SK-N-SH (cell line): Measurements from ENCODE around the gene TMEM14A. TPM values are rescaled to one million over a fixed set of nuclear protein-coding genes. Genes with fewer than 3 reads are reported as not detected.

Experiments
- CTCF ChIA-PET: fragments of 300-600, 350-600 bp; formaldehyde crosslinking; extraction: SDS; loops from one replicate; lab custom pipeline; 2021; lab: Yijun Ruan, JAX
- POLR2A ChIA-PET: fragments of 350-600 bp; sonication (Branson Sonifier 250); formaldehyde crosslinking; extraction: SDS; loops from one replicate; lab custom pipeline; 2020; ENCODE audit warnings: antibody characterized with exemption, inconsistent platforms; lab: Yijun Ruan, JAX
- DNase-seq: peaks from one replicate; pipeline ENCODE4 v3.0.0; 2012
- H2AFZ ChIP-seq: fragments of 200-600 bp; sonication (generic); 2 replicates; pipeline ENCODE4 v1.8.1; 2016; ENCODE audit warnings: antibody characterized with exemption, mild to moderate bottlenecking, low read depth
- H3F3A ChIP-seq: fragments of 200-600 bp; sonication (generic); replicated peaks from 2 replicates; pipeline ENCODE3; 2016; ENCODE audit warnings: antibody characterized with exemption, mild to moderate bottlenecking; ENCODE audit not compliant: insufficient read depth
- H3K27ac ChIP-seq, 2 experiments: fragments of 200-500 bp in 1 of 2; fragments of 200-600 bp in 1 of 2; sonication (Bioruptor generic) in 1 of 2; sonication (generic), shearing (Covaris generic) in 1 of 2; 2 replicates each; pipeline versions ENCODE4 v1.5.1 to v1.6.1; 2014 to 2016; ENCODE audit warnings: low read depth in 2 of 2, inconsistent platforms in 1 of 2, low read length in 1 of 2, mild to moderate bottlenecking in 1 of 2, mixed read lengths in 1 of 2
- H3K27me3 ChIP-seq: fragments of 200-600 bp; sonication (generic), shearing (Covaris generic); 2 replicates; pipeline ENCODE4 v1.6.1; 2016; ENCODE audit warnings: mixed run types; ENCODE audit not compliant: insufficient read depth
- H3K36me3 ChIP-seq, 2 experiments: fragments of 200-500 bp in 1 of 2; fragments of 200-600 bp in 1 of 2; sonication (Bioruptor generic) in 1 of 2; sonication (generic) in 1 of 2; replicated peaks in 1 of 2; 2 replicates each; pipeline versions ENCODE3 to v1.5.1; 2014 to 2016; ENCODE audit warnings: low read length in 1 of 2, mild to moderate bottlenecking in 1 of 2; ENCODE audit not compliant: insufficient read depth in 2 of 2, control insufficient read depth in 1 of 2
- H3K4me1 ChIP-seq, 2 experiments: fragments of 200-500 bp in 1 of 2; fragments of 200-600 bp in 1 of 2; sonication (Bioruptor generic) in 1 of 2; sonication (generic), shearing (Covaris generic) in 1 of 2; 2 replicates each; pipeline versions ENCODE4 v1.5.1 to v1.6.1; 2014 to 2016; ENCODE audit warnings: low read depth in 1 of 2, low read length in 1 of 2, mixed run types in 1 of 2; ENCODE audit not compliant: insufficient read depth in 2 of 2, control insufficient read depth in 1 of 2
- H3K4me2 ChIP-seq: fragments of 200-600 bp; sonication (generic), shearing (Covaris generic); 2 replicates; pipeline ENCODE4 v1.6.1; 2017; ENCODE audit warnings: mixed run types
- H3K4me3 ChIP-seq, 2 experiments: fragments of 200-500 bp in 1 of 2; fragments of 200-600 bp in 1 of 2; sonication (Bioruptor generic) in 1 of 2; sonication (generic), shearing (Covaris generic) in 1 of 2; 2 replicates each; pipeline versions ENCODE4 v1.5.1 to v1.8.1; 2014 to 2016; ENCODE audit warnings: low read depth in 2 of 2, inconsistent platforms in 1 of 2, low read length in 1 of 2, mild to moderate bottlenecking in 1 of 2, mixed read lengths in 1 of 2, moderate library complexity in 1 of 2
- H3K79me2 ChIP-seq: fragments of 200-600 bp; sonication (generic); 2 replicates; pipeline ENCODE4 v1.8.1; 2017; ENCODE audit warnings: mild to moderate bottlenecking; ENCODE audit not compliant: insufficient read depth
- H3K9ac ChIP-seq: fragments of 200-600 bp; sonication (generic); 2 replicates; pipeline ENCODE4 v1.6.1; 2017; ENCODE audit warnings: mixed run types
- H3K9me2 ChIP-seq: fragments of 200-600 bp; sonication (generic); 2 replicates; pipeline ENCODE4 v1.6.1; 2017; ENCODE audit warnings: mixed run types
- H3K9me3 ChIP-seq: fragments of 200-600 bp; sonication (generic); 2 replicates; pipeline ENCODE4 v1.6.1; 2017; ENCODE audit warnings: mixed run types, mild to moderate bottlenecking, moderate library complexity
- H4K20me1 ChIP-seq: fragments of 200-600 bp; sonication (generic); 2 replicates; pipeline ENCODE4 v1.6.1; 2017; ENCODE audit warnings: mild to moderate bottlenecking, mixed run types; ENCODE audit not compliant: insufficient read depth
- CHD2 ChIP-seq: fragments of 150-350 bp; IDR thresholded peaks from 2 replicates; pipeline ENCODE4 v1.6.1; 2018; ENCODE audit warnings: low read length; ENCODE audit not compliant: partially characterized antibody
- CTCF ChIP-seq: fragments of 200-600 bp; sonication (generic); IDR thresholded peaks from 2 replicates; pipeline ENCODE4 v1.6.1; 2017; ENCODE audit warnings: antibody characterized with exemption, mild to moderate bottlenecking, moderate library complexity
- FOSL2 ChIP-seq: IDR thresholded peaks from 2 replicates; pipeline ENCODE4 v1.4.0; 2012; ENCODE audit warnings: low read depth, mild to moderate bottlenecking, moderate library complexity, borderline replicate concordance
- FOXJ3 ChIP-seq: sonication (generic); formaldehyde crosslinking; IDR thresholded peaks from 2 replicates; pipeline ENCODE4 v1.5.1; 2020; ENCODE audit warnings: mild to moderate bottlenecking, missing genetic modification reagents
- GATA2 ChIP-seq: sonication (generic); formaldehyde crosslinking; IDR thresholded peaks from 2 replicates; pipeline ENCODE4 v1.5.0; 2020; ENCODE audit warnings: mild to moderate bottlenecking, missing genetic modification reagents
- MAX ChIP-seq: IDR thresholded peaks from 2 replicates; pipeline ENCODE4 v1.4.0; 2012; ENCODE audit warnings: low read depth
- MEF2A ChIP-seq: IDR thresholded peaks from 2 replicates; pipeline ENCODE4 v1.4.0; 2012; ENCODE audit warnings: low read depth, borderline replicate concordance
- NRF1 ChIP-seq: IDR thresholded peaks from 2 replicates; pipeline ENCODE4 v1.6.1; 2012; ENCODE audit warnings: low read depth, mild to moderate bottlenecking, low read length
- PBX3 ChIP-seq: IDR thresholded peaks from 2 replicates; pipeline ENCODE4; 2012
- POLR2AphosphoS5 ChIP-seq: IDR thresholded peaks from 2 replicates; pipeline ENCODE4 v1.6.1; 2012; ENCODE audit warnings: low read depth, low read length
- RFX5 ChIP-seq: IDR thresholded peaks from 2 replicates; pipeline ENCODE4 v1.6.1; 2012; ENCODE audit warnings: mild to moderate bottlenecking, improper control_type of control experiment, low read length
- RXRA ChIP-seq: IDR thresholded peaks from 2 replicates; pipeline ENCODE4 v1.4.0; 2012; ENCODE audit warnings: low read depth, mild to moderate bottlenecking, borderline replicate concordance
- SMC3 ChIP-seq: IDR thresholded peaks from 2 replicates; pipeline ENCODE4 v1.6.1; 2012; ENCODE audit warnings: low read depth, low read length, improper control_type of control experiment
- TAF1 ChIP-seq: IDR thresholded peaks from 2 replicates; pipeline ENCODE4 v1.6.1; 2012; ENCODE audit warnings: low read depth, mild to moderate bottlenecking, low read length, moderate library complexity, borderline replicate concordance
- TEAD4 ChIP-seq: IDR thresholded peaks from 2 replicates; pipeline ENCODE4 v1.4.0; 2012; ENCODE audit warnings: mild to moderate bottlenecking, borderline replicate concordance; ENCODE audit not compliant: insufficient read depth
- USF1 ChIP-seq: IDR thresholded peaks from 2 replicates; pipeline ENCODE4 v1.4.0; 2012; ENCODE audit warnings: low read depth, borderline replicate concordance
- WGBS: methylation state at CpG from one replicate; pipeline ENCODE4 v1.1.6; 2017; ENCODE audit warnings: low lambda C conversion rate; 5-methylcytosine and 5-hydroxymethylcytosine counted together
- polyA plus RNA-seq, 3 experiments: library from polyadenylated mRNA; depleted of rRNA; stranded (reverse); fragments of >200 nt; gene quantifications; 2 replicates each; pipeline ENCODE4 v1.2.3, GENCODE V29; 2012
- TF ChIP-seq, protein P1 (sequence below): IDR thresholded peaks from 2 replicates; pipeline ENCODE4 v1.6.1; 2012; ENCODE audit warnings: mild to moderate bottlenecking, low read depth, low read length, moderate library complexity

Gene TMEM14A
- polyA plus RNA-seq, 1 of the 3 experiments (the other 2 are of a cell fraction), result 42.4 TPM

- Histone ChIP-seq H3K79me2 (no peaks in the 10 kb centered on the region), H3K4me3 (no peak overlapping the region), H3K27ac (no peak overlapping the region), H3F3A (no peaks in the 10 kb centered on the region), H3K4me2 (no peak overlapping the region), H4K20me1 (no peaks in the 10 kb centered on the region), H3K9me2 (no peaks in the 10 kb centered on the region), H3K4me1 (no peaks in the 10 kb centered on the region), H3K9me3 (no peaks in the 10 kb centered on the region), H2AFZ (no peak overlapping the region), H3K27me3 (no peaks in the 10 kb centered on the region), H3K36me3 (peaks cover 17 to 20% of the 10 kb centered on the region in 2 experiments), H3K9ac (no peak overlapping the region)
- TF ChIP-seq USF1 (no peak), FOXJ3 (CRISPR knock-in tag) (no peak), MEF2A (no peak), POLR2AphosphoS5 (no peak), TAF1 (no peak), CHD2 (no peak), PBX3 (no peak), RFX5 (no peak), TEAD4 (no peak), CTCF (no peak), GATA2 (no peak), SMC3 (no peak), NRF1 (no peak), FOSL2 (no peak), RXRA (no peak), MAX (no peak)
- TF ChIP-seq, protein P1, sequence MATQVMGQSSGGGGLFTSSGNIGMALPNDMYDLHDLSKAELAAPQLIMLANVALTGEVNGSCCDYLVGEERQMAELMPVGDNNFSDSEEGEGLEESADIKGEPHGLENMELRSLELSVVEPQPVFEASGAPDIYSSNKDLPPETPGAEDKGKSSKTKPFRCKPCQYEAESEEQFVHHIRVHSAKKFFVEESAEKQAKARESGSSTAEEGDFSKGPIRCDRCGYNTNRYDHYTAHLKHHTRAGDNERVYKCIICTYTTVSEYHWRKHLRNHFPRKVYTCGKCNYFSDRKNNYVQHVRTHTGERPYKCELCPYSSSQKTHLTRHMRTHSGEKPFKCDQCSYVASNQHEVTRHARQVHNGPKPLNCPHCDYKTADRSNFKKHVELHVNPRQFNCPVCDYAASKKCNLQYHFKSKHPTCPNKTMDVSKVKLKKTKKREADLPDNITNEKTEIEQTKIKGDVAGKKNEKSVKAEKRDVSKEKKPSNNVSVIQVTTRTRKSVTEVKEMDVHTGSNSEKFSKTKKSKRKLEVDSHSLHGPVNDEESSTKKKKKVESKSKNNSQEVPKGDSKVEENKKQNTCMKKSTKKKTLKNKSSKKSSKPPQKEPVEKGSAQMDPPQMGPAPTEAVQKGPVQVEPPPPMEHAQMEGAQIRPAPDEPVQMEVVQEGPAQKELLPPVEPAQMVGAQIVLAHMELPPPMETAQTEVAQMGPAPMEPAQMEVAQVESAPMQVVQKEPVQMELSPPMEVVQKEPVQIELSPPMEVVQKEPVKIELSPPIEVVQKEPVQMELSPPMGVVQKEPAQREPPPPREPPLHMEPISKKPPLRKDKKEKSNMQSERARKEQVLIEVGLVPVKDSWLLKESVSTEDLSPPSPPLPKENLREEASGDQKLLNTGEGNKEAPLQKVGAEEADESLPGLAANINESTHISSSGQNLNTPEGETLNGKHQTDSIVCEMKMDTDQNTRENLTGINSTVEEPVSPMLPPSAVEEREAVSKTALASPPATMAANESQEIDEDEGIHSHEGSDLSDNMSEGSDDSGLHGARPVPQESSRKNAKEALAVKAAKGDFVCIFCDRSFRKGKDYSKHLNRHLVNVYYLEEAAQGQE, result no peak
- DNase-seq, result no peak
- CTCF ChIA-PET, result interaction anchor here (0.8 to 1.0 kb wide), 2 partner anchors 38 to 306 kb away, joined by 3 read pairs; partner anchors contain the start of gene GSTA4
- POLR2A ChIA-PET, result no interaction called here
- 90% methylated on average over 3 of the region's 3 CpGs for WGBS
Measured at GRCh38 chr6:52689857-52690256, 18.9 kb downstream of the TMEM14A start.
